ENCODE results near the gene IL6R. TPM values are rescaled to one million over a fixed set of nuclear protein-coding genes. Genes with fewer than 3 reads are reported as not detected.

Gene IL6R
- total RNA-seq, 1 experiment from 2014 or later, result 4.9 TPM

DNA sequence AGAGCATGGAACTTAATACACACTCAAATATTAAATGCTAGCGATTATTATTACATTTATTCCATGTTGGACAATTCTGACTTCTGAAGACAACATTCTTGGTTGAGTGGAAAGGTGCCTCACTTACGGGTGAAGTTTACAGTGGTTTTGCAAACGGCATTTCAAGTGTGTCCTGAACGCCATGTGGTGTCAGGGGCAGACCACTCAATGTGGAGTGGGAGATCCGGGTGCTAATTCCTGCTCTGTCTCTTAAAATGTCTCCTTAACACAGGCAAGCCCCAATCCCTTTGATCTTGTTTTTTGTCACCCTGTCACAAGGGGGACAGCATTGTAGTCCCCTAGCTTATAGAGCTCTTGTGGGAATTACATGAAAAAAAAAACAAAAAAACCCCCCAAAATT lies 91.2 kb downstream of the IL6R start:
- TF ChIP-seq, protein P1, sequence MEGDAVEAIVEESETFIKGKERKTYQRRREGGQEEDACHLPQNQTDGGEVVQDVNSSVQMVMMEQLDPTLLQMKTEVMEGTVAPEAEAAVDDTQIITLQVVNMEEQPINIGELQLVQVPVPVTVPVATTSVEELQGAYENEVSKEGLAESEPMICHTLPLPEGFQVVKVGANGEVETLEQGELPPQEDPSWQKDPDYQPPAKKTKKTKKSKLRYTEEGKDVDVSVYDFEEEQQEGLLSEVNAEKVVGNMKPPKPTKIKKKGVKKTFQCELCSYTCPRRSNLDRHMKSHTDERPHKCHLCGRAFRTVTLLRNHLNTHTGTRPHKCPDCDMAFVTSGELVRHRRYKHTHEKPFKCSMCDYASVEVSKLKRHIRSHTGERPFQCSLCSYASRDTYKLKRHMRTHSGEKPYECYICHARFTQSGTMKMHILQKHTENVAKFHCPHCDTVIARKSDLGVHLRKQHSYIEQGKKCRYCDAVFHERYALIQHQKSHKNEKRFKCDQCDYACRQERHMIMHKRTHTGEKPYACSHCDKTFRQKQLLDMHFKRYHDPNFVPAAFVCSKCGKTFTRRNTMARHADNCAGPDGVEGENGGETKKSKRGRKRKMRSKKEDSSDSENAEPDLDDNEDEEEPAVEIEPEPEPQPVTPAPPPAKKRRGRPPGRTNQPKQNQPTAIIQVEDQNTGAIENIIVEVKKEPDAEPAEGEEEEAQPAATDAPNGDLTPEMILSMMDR (IDR thresholded peaks at IDR 0.05; ENCODE audit: insufficient read depth in 1 of 2, low read depth in 1 of 2, low read length in 1 of 2, severe bottlenecking in 1 of 2, unreplicated experiment in 1 of 2), result no peak
- no TSS peak for BruUV-seq (replicated peaks)
- POLR2A ChIA-PET, result no interaction called here

GRCh38 chr1:154497026-154497806 lies 92.1 kb downstream of the IL6R start:
- Histone ChIP-seq H3K36me3 (ENCODE audit: control insufficient read depth, insufficient read depth, low read length) (no peaks in the 10 kb centered on the region), H3K4me3 (ENCODE audit: low read depth, low read length) (no peak overlapping the region), H3K9me3 (peaks cover 3% of the 10 kb centered on the region; the same call in 1 of the 2 replicates), H3K4me1 (0 out of 2 replicates have a peak, but pooled peaks cover 13% of the 10 kb centered on the region), H3K27me3 (replicated peaks; ENCODE audit: control insufficient read depth, insufficient read depth, low read length) (peaks cover 4% of the 10 kb centered on the region; the same call in 1 of the 2 replicates)
- DNase-seq, result no peak
- POLR2A ChIA-PET, result no interaction called here
- Mint-ChIP-seq H3K27me3 (ENCODE audit: insufficient read depth, unreplicated experiment) (peaks cover 18% of the 10 kb centered on the region), H3K36me3 (ENCODE audit: insufficient read depth, unreplicated experiment) (peaks cover 6% of the 10 kb centered on the region), H3K4me1 (ENCODE audit: low read depth, unreplicated experiment) (peaks cover 7% of the 10 kb centered on the region), H3K27ac (ENCODE audit: unreplicated experiment) (no peak overlapping the region), H3K9me3 (ENCODE audit: unreplicated experiment) (no peaks in the 10 kb centered on the region), H3K4me3 (ENCODE audit: unreplicated experiment) (no peak overlapping the region)
- intact Hi-C loops (cut with micrococcal nuclease; ENCODE audit: unreplicated experiment), result no loop called here
- TF ChIP-seq, protein P1 (IDR thresholded peaks at IDR 0.05; ENCODE audit: insufficient read depth in 1 of 2, low read depth in 1 of 2, low read length in 1 of 2, severe bottlenecking in 1 of 2, unreplicated experiment in 1 of 2), result no peak
- no TSS peak for BruUV-seq (replicated peaks)
- CTCF ChIA-PET, result interaction anchor here (0.8 kb wide), 1 partner anchor 49 kb away, joined by 3 read pairs; no protein-coding TSS in a partner anchor

More for the DNA sequence above, 91.2 kb downstream of the IL6R start:
- intact Hi-C loops (cut with micrococcal nuclease; ENCODE audit: unreplicated experiment), result no loop called here
- Histone ChIP-seq H3K27me3 (replicated peaks; ENCODE audit: control insufficient read depth, insufficient read depth, low read length) (peaks cover 4% of the 10 kb centered on the region; the same call in 1 of the 2 replicates), H3K36me3 (ENCODE audit: control insufficient read depth, insufficient read depth, low read length) (no peaks in the 10 kb centered on the region), H3K4me1 (0 out of 2 replicates have a peak, but pooled peaks cover 7% of the 10 kb centered on the region), H3K4me3 (ENCODE audit: low read depth, low read length) (no peak overlapping the region), H3K9me3 (peaks cover 3% of the 10 kb centered on the region; the same call in 1 of the 2 replicates)
- no peak for DNase-seq
- Mint-ChIP-seq H3K4me1 (ENCODE audit: low read depth, unreplicated experiment) (peaks cover 7% of the 10 kb centered on the region), H3K36me3 (ENCODE audit: insufficient read depth, unreplicated experiment) (peaks cover 6% of the 10 kb centered on the region), H3K4me3 (ENCODE audit: unreplicated experiment) (no peak overlapping the region), H3K27ac (ENCODE audit: unreplicated experiment) (no peak overlapping the region), H3K27me3 (ENCODE audit: insufficient read depth, unreplicated experiment) (peaks cover 20% of the 10 kb centered on the region), H3K9me3 (ENCODE audit: unreplicated experiment) (no peaks in the 10 kb centered on the region)
- CTCF ChIA-PET, result interaction anchor here (0.8 kb wide), 1 partner anchor 50 kb away, joined by 3 read pairs; no protein-coding TSS in a partner anchor

- Mint-ChIP-seq H3K9me3 (ENCODE audit: unreplicated experiment) (no peaks in the 10 kb centered on the region), H3K4me1 (ENCODE audit: low read depth, unreplicated experiment) (peaks cover 7% of the 10 kb centered on the region), H3K36me3 (ENCODE audit: insufficient read depth, unreplicated experiment) (peaks cover 6% of the 10 kb centered on the region), H3K27ac (ENCODE audit: unreplicated experiment) (no peak overlapping the region), H3K4me3 (ENCODE audit: unreplicated experiment) (no peak overlapping the region), H3K27me3 (ENCODE audit: insufficient read depth, unreplicated experiment) (peaks cover 22% of the 10 kb centered on the region)
- Histone ChIP-seq H3K36me3 (ENCODE audit: control insufficient read depth, insufficient read depth, low read length) (no peaks in the 10 kb centered on the region), H3K27me3 (replicated peaks; ENCODE audit: control insufficient read depth, insufficient read depth, low read length) (peaks cover 4% of the 10 kb centered on the region; the same call in 1 of the 2 replicates), H3K9me3 (peaks cover 3% of the 10 kb centered on the region; the same call in 1 of the 2 replicates), H3K4me1 (0 out of 2 replicates have a peak, but pooled peaks cover 13% of the 10 kb centered on the region), H3K4me3 (ENCODE audit: low read depth, low read length) (no peak overlapping the region)
- DNase-seq, result no peak
- intact Hi-C loops (cut with micrococcal nuclease; ENCODE audit: unreplicated experiment), result no loop called here
- no TSS peak for BruUV-seq (replicated peaks)
- POLR2A ChIA-PET, result no interaction called here
- CTCF ChIA-PET, result no interaction called here
- TF ChIP-seq, protein P1 (IDR thresholded peaks at IDR 0.05; ENCODE audit: insufficient read depth in 1 of 2, low read depth in 1 of 2, low read length in 1 of 2, severe bottlenecking in 1 of 2, unreplicated experiment in 1 of 2), result no peak
Measured at GRCh38 chr1:154499446-154499845, 94.3 kb downstream of the IL6R start.
